Liver (tissue), 9 donors: ENCODE results near the gene AOPEP. TPM values are rescaled to one million over a fixed set of nuclear protein-coding genes. Genes with fewer than 3 reads are reported as not detected.

Experiments used
- DNase-seq: peaks from one replicate; pipeline ENCODE4 v3.0.0-alpha.2; 2017; ENCODE audit warnings: low spot score
- H3K27ac ChIP-seq, 2 donors: one replicate each; pipeline ENCODE4 v1.7.0; 2013; ENCODE audit warnings: inconsistent platforms in 2 of 2, low read length in 2 of 2, control low read depth in 1 of 2, low read depth in 1 of 2, mild to moderate bottlenecking in 1 of 2
- H3K27me3 ChIP-seq, 4 donors: one replicate each; pipeline versions ENCODE4 v1.6.1 to v1.7.0; 2013; ENCODE audit warnings: low read length in 3 of 4, inconsistent platforms in 1 of 4, mild to moderate bottlenecking in 1 of 4, moderate library complexity in 1 of 4; ENCODE audit not compliant: control insufficient read depth in 4 of 4, insufficient read depth in 4 of 4
- H3K36me3 ChIP-seq, 4 donors: one replicate each; pipeline versions ENCODE4 v1.6.1 to v1.7.0; 2013; ENCODE audit warnings: low read length in 3 of 4, mild to moderate bottlenecking in 3 of 4, low read depth in 1 of 4, moderate library complexity in 1 of 4; ENCODE audit not compliant: control insufficient read depth in 4 of 4, insufficient read depth in 3 of 4
- H3K4me1 ChIP-seq, 4 donors: one replicate each; pipeline versions ENCODE4 v1.6.1 to v1.7.0; 2013; ENCODE audit warnings: low read length in 3 of 4, mild to moderate bottlenecking in 3 of 4, moderate library complexity in 1 of 4; ENCODE audit not compliant: control insufficient read depth in 4 of 4, insufficient read depth in 4 of 4
- H3K4me3 ChIP-seq, 3 donors: one replicate each; pipeline versions ENCODE4 v1.6.1 to v1.7.0; 2013; ENCODE audit warnings: low read length in 3 of 3, control low read depth in 1 of 3, low read depth in 1 of 3, mild to moderate bottlenecking in 1 of 3
- H3K9ac ChIP-seq, 2 donors: one replicate each; pipeline ENCODE4 v1.7.0; 2013; ENCODE audit warnings: low read length in 2 of 2, mild to moderate bottlenecking in 2 of 2, moderate library complexity in 2 of 2, control low read depth in 1 of 2, low read depth in 1 of 2
- H3K9me3 ChIP-seq, 4 donors: one replicate each; pipeline versions ENCODE4 v1.6.1 to v1.7.0; 2013; ENCODE audit warnings: low read length in 3 of 4; ENCODE audit not compliant: control insufficient read depth in 4 of 4
- ATF3 ChIP-seq: IDR thresholded peaks from 2 replicates; pipeline ENCODE4 v1.6.1; 2016; ENCODE audit warnings: antibody characterized with exemption
- CTCF ChIP-seq: fragments of 150-350 bp; IDR thresholded peaks from 2 replicates; pipeline ENCODE4 v1.5.1; 2017; ENCODE audit warnings: improper control_type of control experiment, low read depth, low read length; ENCODE audit not compliant: missing input control
- EGR1 ChIP-seq, 2 donors: IDR thresholded peaks; 2 replicates each; pipeline ENCODE4 v1.6.1; 2016 to 2018; ENCODE audit warnings: antibody characterized with exemption in 2 of 2, low read depth in 2 of 2
- FOXA1 ChIP-seq: IDR thresholded peaks from 2 replicates; pipeline ENCODE4 v1.6.1; 2016; ENCODE audit warnings: antibody characterized with exemption
- FOXA2 ChIP-seq: IDR thresholded peaks from 2 replicates; pipeline ENCODE4 v1.6.1; 2016; ENCODE audit warnings: antibody characterized with exemption
- GABPA ChIP-seq, 2 donors: IDR thresholded peaks in 1 of 2; conservative IDR thresholded peaks in 1 of 2; 2 replicates each; pipeline ENCODE4 v1.6.1; 2016; ENCODE audit warnings: antibody characterized with exemption in 2 of 2, mild to moderate bottlenecking in 1 of 2, moderate library complexity in 1 of 2
- HNF4G ChIP-seq: IDR thresholded peaks from 2 replicates; pipeline ENCODE4 v1.6.1; 2016; ENCODE audit warnings: antibody characterized with exemption
- JUND ChIP-seq, 2 donors: IDR thresholded peaks; 2 replicates each; pipeline ENCODE4 v1.6.1; 2016; ENCODE audit warnings: antibody characterized with exemption in 2 of 2
- MAX ChIP-seq: IDR thresholded peaks from 2 replicates; pipeline ENCODE4 v1.6.1; 2016; ENCODE audit warnings: antibody characterized with exemption
- NR2F2 ChIP-seq: IDR thresholded peaks from 2 replicates; pipeline ENCODE4 v1.6.1; 2016; ENCODE audit warnings: antibody characterized with exemption
- RAD21 ChIP-seq, 2 donors: IDR thresholded peaks; 2 replicates each; pipeline ENCODE4 v1.6.1; 2016; ENCODE audit warnings: antibody characterized with exemption in 2 of 2, mild to moderate bottlenecking in 2 of 2
- RXRA ChIP-seq, 2 donors: IDR thresholded peaks; 2 replicates each; pipeline ENCODE4 v1.6.1; 2017 to 2018; ENCODE audit warnings: antibody characterized with exemption in 2 of 2, mild to moderate bottlenecking in 1 of 2
- SP1 ChIP-seq: IDR thresholded peaks from 2 replicates; pipeline ENCODE4 v1.6.1; 2018; ENCODE audit warnings: antibody characterized with exemption, mild to moderate bottlenecking
- YY1 ChIP-seq: IDR thresholded peaks from 2 replicates; pipeline ENCODE4 v1.6.1; 2016; ENCODE audit warnings: antibody characterized with exemption, mild to moderate bottlenecking
- ZBTB33 ChIP-seq: IDR thresholded peaks from 2 replicates; pipeline ENCODE4 v1.6.1; 2016; ENCODE audit warnings: antibody characterized with exemption
- WGBS: extraction: QIAGEN DNeasy Blood & Tissue Kit; methylation state at CpG from one replicate; pipeline ENCODE4 v1.1.7; 2013; 5-methylcytosine and 5-hydroxymethylcytosine counted together
- polyA plus RNA-seq, 2 donors: library from polyadenylated mRNA; stranded (reverse) in 1 of 2; unstranded in 1 of 2; fragments of 200-250 nt in 1 of 2; fragments of >200 nt in 1 of 2; fragmentation: Nextera tagmentation in 1 of 2; extraction: Ambion mirVana in 1 of 2; gene quantifications; one replicate each; pipeline versions ENCODE4 v1.2.1 to v1.2.3, GENCODE V29; 2013 to 2015
- total RNA-seq, 2 donors: library from RNA; depleted of rRNA; stranded (reverse); fragments of >200 nt; gene quantifications; one replicate each; pipeline ENCODE4 v1.2.3, GENCODE V29; 2014
- donor health status: healthy.
- donor health status: healthy.
- donor health status: healthy.
- donor health status: healthy.
- donor health status: healthy.

Gene AOPEP
- total and polyA plus RNA-seq, 4 donors, result 22.2 to 77.1 (median 34.8) TPM

GRCh38 chr9:94792511-94792910 lies 66.0 kb downstream of the AOPEP start:
- no peak overlapping the region for H3K27ac ChIP-seq
- peaks cover 2 to 5% (median 2%) of the 10 kb centered on the region in 4 donors for H3K36me3 ChIP-seq
- no peaks in the 10 kb centered on the region for H3K4me1 ChIP-seq
- no peak overlapping the region for H3K9ac ChIP-seq
- no peaks in the 10 kb centered on the region for H3K27me3 ChIP-seq
- no peaks in the 10 kb centered on the region for H3K9me3 ChIP-seq
- no peak for DNase-seq
- TF ChIP-seq YY1, result no peak
- no peak for TF ChIP-seq FOXA2
- TF ChIP-seq EGR1 (IDR thresholded peaks at IDR 0.05; ENCODE audit: low read depth in 2 of 2), result no peak
- no peak overlapping the region for H3K4me3 ChIP-seq
- WGBS, result 90% methylated on average over 5 of the region's 5 CpGs

GRCh38 chr9:94794476-94795167 lies 68.1 kb downstream of the AOPEP start:
- WGBS, result 89% methylated on average over 1 of the region's 1 CpG
- no peak for DNase-seq
- H3K9ac ChIP-seq, result no peak overlapping the region
- no peak overlapping the region for H3K4me3 ChIP-seq
- H3K4me1 ChIP-seq, result no peaks in the 10 kb centered on the region
- H3K27me3 ChIP-seq, result no peaks in the 10 kb centered on the region
- no peak for TF ChIP-seq ZBTB33
- no peak for TF ChIP-seq JUND (IDR thresholded peaks at IDR 0.05)
- no peak for TF ChIP-seq HNF4G
- no peak for TF ChIP-seq NR2F2
- no peak for TF ChIP-seq GABPA (IDR thresholded peaks at IDR 0.05 in 1 of 2, conservative IDR thresholded peaks at IDR 0.05 in 1 of 2)
- TF ChIP-seq FOXA1, result no peak
- no peak for TF ChIP-seq EGR1 (IDR thresholded peaks at IDR 0.05; ENCODE audit: low read depth in 2 of 2)
- no peak for TF ChIP-seq MAX
- no peak for TF ChIP-seq RAD21 (IDR thresholded peaks at IDR 0.05)
- no peak for TF ChIP-seq RXRA (IDR thresholded peaks at IDR 0.05)
- TF ChIP-seq ATF3, result no peak
- TF ChIP-seq CTCF, result no peak
- no peak for TF ChIP-seq SP1
- no peaks in the 10 kb centered on the region for H3K9me3 ChIP-seq
- H3K27ac ChIP-seq, result no peak overlapping the region
- H3K36me3 ChIP-seq, result peaks cover 2 to 5% (median 2%) of the 10 kb centered on the region in 4 donors

GRCh38 chr9:94796687-94797086 lies 70.2 kb downstream of the AOPEP start:
- no peak overlapping the region for H3K27ac ChIP-seq
- H3K9me3 ChIP-seq, result no peaks in the 10 kb centered on the region
- WGBS, result 38% methylated on average over 1 of the region's 1 CpG

More at GRCh38 chr9:94796687-94797086, 70.2 kb downstream of the AOPEP start:
- Histone ChIP-seq H3K4me1 (no peaks in the 10 kb centered on the region), H3K27me3 (no peaks in the 10 kb centered on the region), H3K9ac (no peak overlapping the region), H3K4me3 (no peak overlapping the region), H3K36me3 (peaks cover 2 to 5% (median 2%) of the 10 kb centered on the region in 4 donors)
- DNase-seq, result no peak
- TF ChIP-seq HNF4G (no peak), RAD21 (IDR thresholded peaks at IDR 0.05) (no peak), NR2F2 (no peak), SP1 (no peak), EGR1 (IDR thresholded peaks at IDR 0.05; ENCODE audit: low read depth in 2 of 2) (no peak), ZBTB33 (no peak), JUND (IDR thresholded peaks at IDR 0.05) (no peak)
